Stimulated activated CD4-positive, alpha-beta T cell treated with anti-CD3 and anti-CD28 coated beads, Interleukin-15, amount 100 ng/mL, for 1 hour (primary cell): Measurements from ENCODE around the gene KLHL24.
"Not testable (repeated sequence)": the region's sequence is repeated elsewhere in the genome, so short reads cannot be mapped to it uniquely, and the experiment has no call there.

Source experiments
- DNase-seq, 2 donors: peaks; one replicate each; pipeline ENCODE4 v3.0.0-alpha.2; 2020; ENCODE audit warnings: low read depth in 1 of 2, low spot score in 1 of 2

The KLHL24 gene

DNA sequence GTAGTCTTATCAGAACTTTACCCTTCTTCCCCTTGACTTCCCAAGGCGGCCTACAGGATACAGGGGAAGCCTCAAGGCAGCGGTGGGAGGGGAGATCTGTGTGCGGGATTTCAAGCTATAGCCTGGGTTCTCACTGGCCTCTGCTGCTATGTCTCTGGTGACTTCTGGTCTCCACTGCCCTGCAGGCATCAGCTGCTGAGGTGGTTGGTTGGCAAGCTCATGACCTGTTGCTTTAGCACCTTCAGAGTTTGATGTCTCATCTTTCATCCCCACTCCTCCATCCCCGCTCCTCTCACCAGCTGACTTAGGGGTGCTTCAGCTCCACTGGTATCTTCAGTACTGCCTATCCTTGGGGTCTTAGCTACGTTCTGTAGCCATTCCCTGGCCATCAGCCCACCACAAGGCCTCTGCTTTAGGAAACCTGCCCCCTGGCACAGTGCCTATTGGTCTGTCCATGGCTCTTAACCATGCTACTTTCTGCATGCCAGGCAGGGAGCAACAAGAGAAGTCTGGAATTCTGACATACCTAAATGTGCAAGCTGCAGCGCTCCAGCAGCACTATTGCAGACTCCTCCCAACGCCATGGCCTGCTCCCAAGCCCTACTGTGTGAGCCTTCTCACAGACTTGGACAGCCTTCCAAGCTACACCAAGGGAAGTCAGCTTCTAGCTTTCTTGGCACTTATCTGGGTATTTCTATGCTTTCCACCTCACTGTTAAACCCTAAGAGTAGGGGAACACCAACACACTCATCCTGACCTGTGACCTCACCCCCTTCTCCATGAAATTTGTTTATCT is 60.3 kb downstream of the KLHL24 start:
- DNase-seq, result no peak

DNA sequence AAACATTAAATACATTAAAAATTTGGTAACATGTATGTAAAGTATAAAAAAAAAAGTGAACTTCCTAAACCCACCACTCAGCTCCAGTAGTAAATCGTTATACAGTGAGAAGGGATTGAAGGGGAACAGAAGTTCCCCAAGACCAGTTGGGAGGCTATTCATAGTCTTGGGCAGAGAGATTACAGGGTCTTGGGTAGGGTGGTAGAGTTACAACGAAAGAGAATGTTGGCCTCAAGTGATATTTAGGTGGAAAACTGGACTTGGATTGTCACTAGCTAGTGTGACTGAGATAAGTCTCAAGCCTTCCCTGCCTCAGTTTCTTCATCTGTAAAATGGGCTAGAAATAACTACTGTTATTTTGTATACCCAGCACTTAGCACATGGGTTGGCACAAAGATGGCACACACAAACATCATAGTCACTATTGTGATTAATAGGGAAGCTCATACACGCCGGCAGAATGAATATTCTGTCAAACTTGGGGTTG is 61.7 kb downstream of the KLHL24 start:
- DNase-seq, result no peak

DNA sequence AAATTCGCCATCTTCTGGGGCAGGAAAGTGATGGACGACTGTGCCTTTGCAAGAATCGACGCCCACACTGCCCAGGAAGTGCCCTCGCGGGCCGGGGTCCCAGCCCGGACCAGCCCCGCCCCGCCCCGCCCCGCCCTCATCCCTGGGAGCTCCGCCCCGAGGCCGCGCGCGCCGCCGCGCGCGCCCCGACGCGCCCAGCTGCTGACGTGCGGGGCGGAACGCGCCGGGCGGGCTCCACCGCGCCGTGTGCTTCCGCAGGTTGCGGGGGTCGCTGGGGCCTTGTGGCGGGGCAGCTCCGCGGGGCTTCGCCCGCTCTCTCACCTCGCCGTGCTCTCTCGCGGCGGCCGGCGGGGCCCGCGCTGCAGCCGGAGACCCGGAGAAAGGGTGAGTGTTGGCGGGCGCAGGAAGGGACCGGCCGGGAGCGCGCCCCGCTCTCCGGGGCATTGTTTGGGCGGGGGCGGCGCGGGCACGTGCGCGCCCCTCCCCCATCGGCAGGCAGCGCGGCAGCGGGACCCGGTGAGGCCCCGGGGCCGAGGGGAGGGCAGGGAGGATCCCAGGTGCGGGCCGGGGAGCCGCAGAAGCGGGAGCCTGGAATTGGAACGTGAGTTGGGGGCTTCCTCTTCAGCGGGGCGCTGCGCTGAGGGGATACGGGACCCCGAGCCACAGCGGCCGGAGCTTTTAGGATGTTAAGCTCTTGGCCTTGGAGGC is 62.3 kb downstream of the KLHL24 start, which contains the start of gene YEATS2:
Gene YEATS2, plus strand, starts transcription at position 188 of the 708 bp plus-strand sequence. CDS start 17,366 bp downstream, outside the sequence.
- DNase-seq, result peak; percentile 49 to 66

DNA sequence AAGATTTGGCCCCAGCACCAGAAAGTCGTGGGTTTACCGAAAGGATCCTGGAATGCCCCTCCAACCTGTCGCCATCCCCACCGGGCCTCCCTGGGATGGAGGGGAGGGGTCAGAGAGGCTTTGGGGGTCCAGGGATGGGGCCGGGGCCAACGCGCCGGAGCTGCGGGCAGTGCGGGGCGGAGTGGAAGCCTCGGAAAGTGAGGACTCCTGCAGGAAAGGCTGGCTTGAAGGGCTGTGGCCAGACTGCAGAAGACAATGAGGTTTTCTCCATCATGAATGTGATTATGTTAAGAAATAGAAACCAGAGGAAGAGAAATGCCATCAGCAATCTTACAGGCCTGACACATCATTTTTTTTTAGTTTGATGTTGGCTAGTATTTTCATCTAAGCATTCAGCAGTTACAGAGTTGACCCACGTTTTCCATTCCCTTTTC is 62.9 kb downstream of the KLHL24 start:
- DNase-seq, result peak in 1 of 2 donors; percentile 16

DNA sequence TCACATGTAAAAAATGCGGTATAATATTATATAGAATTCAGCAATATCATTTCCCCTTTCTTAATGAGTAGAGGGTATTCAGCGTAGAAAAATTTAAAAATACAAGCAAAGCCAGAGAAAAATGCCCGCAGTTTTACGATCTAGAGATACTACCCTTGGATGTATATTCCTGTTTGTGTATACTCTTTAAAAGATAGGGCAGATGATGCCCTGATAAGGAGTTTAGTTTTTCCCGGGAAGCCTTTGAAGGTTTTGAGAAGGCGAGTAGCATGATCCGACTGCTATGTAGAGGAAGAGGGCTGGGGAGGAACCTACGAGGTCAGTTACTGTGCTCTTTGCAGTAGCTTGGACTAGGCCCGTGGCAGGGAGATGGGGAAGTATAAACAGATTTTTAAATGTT is 63.3 kb downstream of the KLHL24 start:
- DNase-seq, result no peak

DNA sequence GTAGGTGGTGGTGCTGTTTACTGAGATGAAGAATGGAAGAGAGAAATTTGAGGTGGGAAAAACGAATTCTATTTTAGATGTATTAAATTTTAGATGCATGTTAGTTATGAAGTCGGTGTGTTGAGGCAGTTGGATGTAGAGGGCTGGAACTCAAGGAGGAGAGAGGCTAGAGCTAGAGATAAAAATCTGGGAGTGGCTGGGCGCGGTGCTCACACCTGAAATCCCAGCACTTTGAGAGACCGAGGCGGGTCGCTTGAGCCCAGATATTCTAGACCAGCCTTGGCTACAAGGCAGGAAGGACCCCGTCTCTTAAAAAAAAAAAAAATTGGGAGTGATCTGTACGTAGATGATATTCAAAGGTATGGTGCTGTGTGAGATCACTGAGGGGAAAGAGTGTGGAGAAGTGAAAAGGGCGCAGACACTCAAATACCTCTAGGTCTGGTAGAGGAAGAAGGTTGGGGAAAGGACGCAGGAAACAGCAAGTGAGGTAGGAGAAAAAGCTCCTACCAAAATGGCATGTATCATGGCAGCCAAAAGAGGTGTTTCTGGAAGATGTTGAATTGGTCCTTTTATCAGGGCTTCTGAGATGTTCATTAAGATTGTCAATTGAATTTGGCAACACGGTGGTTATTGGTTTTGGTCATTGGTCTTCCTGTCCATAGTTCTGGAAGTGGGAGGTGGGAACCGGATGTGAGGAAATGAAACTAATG is 64.0 kb downstream of the KLHL24 start:
- no peak for DNase-seq

DNA sequence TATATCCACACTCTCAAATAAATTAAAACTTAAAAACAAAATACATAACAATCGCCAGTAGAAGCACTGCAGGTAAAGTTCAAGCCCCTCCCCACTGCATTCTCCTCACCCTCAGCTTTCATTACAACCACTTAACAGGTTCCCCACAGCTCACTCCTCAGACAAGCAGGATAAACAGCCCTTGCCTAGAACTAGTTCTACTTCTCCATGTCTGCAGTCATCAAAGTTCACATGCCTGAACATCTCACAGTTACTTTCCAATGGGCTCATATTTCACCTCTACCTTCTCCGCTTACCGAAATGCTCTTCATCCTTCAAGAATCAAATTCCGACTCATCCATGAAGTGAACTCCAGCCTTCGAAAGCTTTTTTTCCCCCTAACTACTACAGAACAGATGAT is 66.3 kb downstream of the KLHL24 start:
- no peak for DNase-seq

DNA sequence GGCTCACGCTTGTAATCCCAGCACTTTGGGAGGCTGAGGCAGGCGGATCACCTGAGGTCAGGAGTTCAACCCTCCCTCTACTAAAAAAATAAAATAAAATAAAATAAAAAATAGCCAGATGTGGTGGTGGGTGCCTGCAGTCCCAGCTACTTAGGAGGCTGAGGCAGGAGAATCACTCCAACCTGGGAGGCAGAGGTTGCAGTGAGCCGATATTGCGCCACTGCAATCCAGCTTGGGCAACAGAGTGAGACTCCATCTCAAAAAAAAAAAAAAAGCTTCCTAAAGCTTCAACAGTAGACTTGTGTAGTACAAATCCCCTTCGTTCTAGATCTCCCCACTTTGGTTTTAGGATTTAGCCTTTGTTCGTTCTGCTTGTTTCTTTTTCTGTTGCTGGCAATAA is 68.5 kb downstream of the KLHL24 start:
- DNase-seq, result not testable (repeated sequence)

DNA sequence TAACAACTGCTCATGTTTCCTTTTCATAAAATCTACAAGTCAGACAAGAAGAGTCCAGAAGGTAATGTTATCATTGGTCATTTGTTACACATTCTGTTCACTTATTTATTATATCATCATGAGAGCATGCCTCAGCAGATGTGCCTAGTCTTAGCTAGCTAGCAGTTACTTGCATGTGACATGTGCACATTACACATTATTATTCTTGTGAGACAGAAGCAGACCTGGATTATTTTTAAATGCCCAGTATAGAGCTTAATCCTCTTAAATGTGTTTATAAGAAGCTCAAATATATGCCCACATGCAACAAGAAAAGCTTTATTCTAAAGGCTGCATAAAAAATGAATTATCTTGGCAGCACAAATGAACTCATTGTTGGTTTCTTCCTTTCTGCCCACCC is 74.8 kb downstream of the KLHL24 start:
- no peak for DNase-seq

DNA sequence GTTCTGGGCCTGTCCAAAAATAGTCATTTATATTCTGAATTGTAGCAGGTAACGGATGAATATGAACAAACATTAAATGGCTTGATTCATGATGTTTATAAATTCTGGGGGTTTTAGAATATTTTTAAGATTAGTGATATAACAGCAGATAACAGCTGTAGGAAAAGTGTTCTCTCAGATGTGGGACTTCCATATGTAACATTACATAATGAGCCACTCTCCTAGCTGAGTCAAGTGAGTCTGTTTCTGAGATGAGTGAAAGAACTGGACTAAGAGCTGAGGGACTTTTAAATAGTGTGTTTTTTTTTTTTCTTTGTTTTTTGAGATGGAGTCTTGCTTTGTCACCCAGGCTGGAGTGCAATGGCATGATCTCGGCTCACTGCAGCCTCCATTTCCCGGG is 76.1 kb downstream of the KLHL24 start:
- no peak for DNase-seq

DNA sequence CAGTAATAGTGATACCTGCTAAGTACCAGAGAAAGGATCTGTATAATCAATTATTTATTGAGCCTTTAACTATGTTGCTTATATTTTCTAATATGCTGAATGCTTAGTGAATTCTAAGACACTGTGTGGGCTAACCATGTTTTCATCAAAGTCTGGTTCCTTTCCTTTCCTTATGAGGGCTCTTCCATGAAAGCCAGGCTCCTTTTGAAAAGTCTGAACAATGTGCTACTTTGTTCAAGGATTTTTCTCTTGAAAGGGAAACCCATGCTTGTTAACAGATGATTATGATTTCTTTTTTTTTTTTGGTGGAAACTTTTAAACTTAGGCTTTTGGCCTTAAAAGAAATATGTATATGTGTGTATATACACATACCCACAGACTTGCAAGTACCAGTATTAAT is 79.2 kb downstream of the KLHL24 start:
- no peak for DNase-seq

DNA sequence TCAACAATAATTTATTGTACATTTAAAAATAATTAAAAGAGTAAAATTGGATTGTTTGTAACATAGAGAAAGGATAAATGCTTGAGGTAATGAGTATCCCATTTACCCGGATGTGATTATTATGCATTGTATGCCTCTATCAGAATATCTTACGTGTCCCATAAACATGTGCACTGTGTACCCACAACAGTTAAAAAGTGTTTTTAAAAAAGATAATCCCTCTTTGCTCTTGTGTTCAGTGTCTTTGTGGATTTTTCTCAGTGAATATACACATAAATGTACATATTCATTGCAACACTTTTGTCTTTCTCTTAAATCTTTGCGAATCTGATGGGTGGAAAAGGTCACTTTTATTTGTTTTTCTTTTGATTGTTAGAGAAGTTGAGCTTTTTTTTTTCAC is 82.6 kb downstream of the KLHL24 start:
- no peak for DNase-seq

DNA sequence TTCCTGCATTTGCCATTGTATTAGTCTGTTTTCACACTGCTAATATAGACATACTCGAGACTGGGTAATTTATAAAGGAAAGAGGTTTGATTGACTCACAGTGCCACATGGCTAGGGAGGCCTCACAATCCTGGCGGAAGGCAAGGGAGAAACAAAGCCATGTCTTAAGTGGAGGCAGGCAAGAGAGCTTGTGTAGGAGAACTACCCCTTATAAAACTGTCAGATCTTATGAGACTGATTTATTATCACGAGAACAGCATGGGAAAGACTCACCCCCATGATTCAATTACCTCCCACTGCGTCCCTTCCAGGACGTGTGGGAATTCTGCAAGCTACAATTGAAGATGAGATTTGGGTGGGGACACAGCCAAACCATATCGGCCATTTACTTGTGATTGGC is 90.0 kb downstream of the KLHL24 start:
- no peak for DNase-seq

DNA sequence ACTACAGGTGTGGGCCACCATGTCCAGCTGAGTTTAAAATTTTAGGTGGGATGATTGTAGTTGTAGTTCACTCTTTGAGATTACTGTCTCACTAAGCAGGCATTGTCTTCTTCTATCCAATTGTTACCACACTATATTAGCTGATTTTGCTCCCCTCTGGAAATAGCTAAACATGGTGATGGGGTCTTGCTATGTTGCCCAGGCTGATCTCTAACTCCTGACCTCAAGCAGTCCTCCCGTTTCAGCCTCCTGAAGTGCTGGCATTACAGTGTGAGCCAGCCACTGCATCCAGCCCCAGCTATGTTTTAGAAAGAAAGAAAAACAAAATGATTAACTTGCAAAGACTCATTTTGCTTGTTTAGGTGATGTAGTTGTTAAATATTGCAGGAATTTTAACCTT is 92.8 kb downstream of the KLHL24 start:
- no peak for DNase-seq

DNA sequence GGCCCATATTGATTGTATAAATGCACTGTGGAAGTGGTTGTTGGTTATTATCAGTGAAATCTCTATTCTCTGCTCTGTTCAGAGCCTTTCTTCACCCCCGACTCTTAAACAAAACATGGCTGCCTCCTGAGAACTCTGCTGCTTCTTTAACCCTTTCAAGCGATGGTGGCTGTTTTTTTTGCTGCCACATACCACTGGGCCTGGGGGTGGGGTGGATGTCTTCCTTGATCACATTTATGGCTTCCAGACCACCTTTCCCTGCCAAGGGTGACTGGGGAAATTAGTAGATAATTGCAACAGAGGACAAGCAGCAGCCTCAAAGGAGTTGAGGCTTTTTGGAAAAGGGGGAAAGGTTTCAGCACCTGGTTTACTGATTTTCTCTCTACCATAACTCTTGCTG is 94.9 kb downstream of the KLHL24 start:
- no peak for DNase-seq

DNA sequence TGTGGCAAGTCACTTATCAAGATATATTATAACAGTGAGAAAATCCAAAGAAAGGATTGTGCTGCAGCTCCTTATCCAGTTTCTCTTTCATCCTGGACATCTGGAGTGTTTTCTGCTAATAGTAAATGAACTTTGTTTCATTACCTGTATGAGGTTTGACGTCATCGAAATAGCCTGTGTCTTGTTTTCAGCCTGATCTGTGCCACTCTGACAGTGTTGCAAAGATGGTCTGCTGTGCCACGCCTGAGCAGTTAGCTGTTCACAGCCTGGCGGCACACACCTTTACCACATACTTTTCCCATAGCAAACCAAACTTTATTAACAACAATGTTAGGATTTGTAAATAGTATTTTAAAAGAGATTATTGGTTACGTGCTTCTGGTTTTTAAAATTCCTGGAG is 96.2 kb downstream of the KLHL24 start:
- no peak for DNase-seq

DNA sequence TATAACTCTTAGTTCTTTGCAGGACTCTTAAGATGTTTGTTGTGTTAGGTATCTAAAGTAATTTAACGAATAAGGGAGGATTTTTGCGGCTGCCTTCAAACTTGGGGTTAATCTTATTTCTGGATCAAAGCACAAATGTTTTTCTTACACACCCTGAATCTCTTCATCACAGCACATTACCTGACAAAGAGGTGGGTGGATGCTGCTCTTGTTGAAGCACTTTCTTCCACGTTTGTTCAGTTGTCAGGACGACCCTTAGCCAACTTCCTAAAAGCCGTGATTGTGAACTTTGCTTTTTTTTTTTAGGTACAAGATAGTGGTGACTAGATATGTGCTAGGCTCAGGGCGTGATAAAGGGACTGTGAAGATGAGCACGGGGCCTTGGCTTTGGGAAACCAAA is 98.1 kb downstream of the KLHL24 start:
- no peak for DNase-seq
